Chondrocyte (in vitro differentiated cells): ENCODE measurements around the gene RNASEH2C. TPM values are rescaled to one million over a fixed set of nuclear protein-coding genes. Genes with fewer than 3 reads are reported as not detected.
"Not testable (repeated sequence)": the region's sequence is repeated elsewhere in the genome, so short reads cannot be mapped to it uniquely, and the experiment has no call there.

ENCODE experiments used
- DNase-seq: peaks from one replicate; pipeline ENCODE4 v3.0.0; 2021; ENCODE audit warnings: mixed read lengths, low spot score
- H3K27ac Mint-ChIP-seq: one replicate; pipeline ENCODE4 v1.8.0; 2021; ENCODE audit warnings: mild to moderate bottlenecking, moderate library complexity, mixed read lengths; ENCODE audit not compliant: unreplicated experiment
- H3K27me3 Mint-ChIP-seq: 2 replicates; pipeline ENCODE4 v1.8.0; 2021; ENCODE audit warnings: low read depth, mixed read lengths
- H3K36me3 Mint-ChIP-seq: 2 replicates; pipeline ENCODE4 v1.8.0; 2021; ENCODE audit warnings: low read depth, mixed read lengths
- H3K4me1 Mint-ChIP-seq: 2 replicates; pipeline ENCODE4 v1.8.0; 2021; ENCODE audit warnings: low read depth, mild to moderate bottlenecking, mixed read lengths
- H3K4me3 Mint-ChIP-seq: one replicate; pipeline ENCODE4 v1.8.0; 2021; ENCODE audit warnings: mild to moderate bottlenecking, moderate library complexity, mixed read lengths; ENCODE audit not compliant: unreplicated experiment
- H3K9me3 Mint-ChIP-seq: 2 replicates; pipeline ENCODE4 v1.8.0; 2021; ENCODE audit warnings: low read depth, mixed read lengths
- CTCF ChIP-seq: fragments of 200-600 bp; sonication (generic); IDR thresholded peaks from 2 replicates; pipeline ENCODE4 v1.5.0; 2021; ENCODE audit warnings: antibody characterized with exemption, mild to moderate bottlenecking, moderate library complexity
- long read RNA-seq: library from polyadenylated mRNA; stranded (forward); transcript quantifications from one replicate; pipeline ENCODE4 v2.0.0, GENCODE V29; 2021
- total RNA-seq: library from RNA; stranded (reverse); gene quantifications from 3 replicates; pipeline ENCODE4 v1.2.1, GENCODE V29; 2021

RNASEH2C gene
- 39.3 to 56.9 TPM (median 42.7 TPM) in 3 replicates for total RNA-seq
- long read RNA-seq, transcript RNASEH2C-203 (3 exons, 2,798 nt), result minor isoform, 12 of 41 reads
- long read RNA-seq, transcript RNASEH2C-201 (4 exons, 2,794 nt), result major isoform, 25 of 41 reads
- long read RNA-seq, partial matches to known transcripts, result 2 of 41 reads
- long read RNA-seq, other reads (novel, unspliced or antisense), result 1 of 41 reads

- Mint-ChIP-seq H3K4me3 (peak within 1 kb of the TSS; percentile 95), H3K27ac (peak within 1 kb of the TSS; percentile 88), H3K36me3 (peaks cover 16% of the 10 kb centered on the region), H3K27me3 (no peaks in the 10 kb centered on the region), H3K9me3 (no peaks in the 10 kb centered on the region), H3K4me1 (peaks cover 18% of the 10 kb centered on the region)
- peak; percentile 8 for TF ChIP-seq CTCF
- DNase-seq, result no peak
Measured at GRCh38 chr11:65720211-65720934, at the start of gene RNASEH2C. Gene RNASEH2C (minus strand): TSS chr11:65720798. CDS start chr11:65720758, 40 bp downstream.

- DNase-seq, H3K27me3 Mint-ChIP-seq, H3K4me3 Mint-ChIP-seq, H3K27ac Mint-ChIP-seq, H3K9me3 Mint-ChIP-seq, H3K4me1 Mint-ChIP-seq, H3K36me3 Mint-ChIP-seq: not testable (repeated sequence)
Measured at GRCh38 chr11:65767806-65768205, 47.2 kb upstream of the RNASEH2C start.

GRCh38 chr11:65767406-65767805 lies 46.8 kb upstream of the RNASEH2C start:
- H3K9me3 Mint-ChIP-seq, result no peaks in the 10 kb centered on the region
- TF ChIP-seq CTCF, result no peak
- H3K36me3 Mint-ChIP-seq, result no peaks in the 10 kb centered on the region
- H3K4me1 Mint-ChIP-seq, result peaks cover 3% of the 10 kb centered on the region
- H3K4me3 Mint-ChIP-seq, result no peak overlapping the region
- no peak overlapping the region for H3K27ac Mint-ChIP-seq
- no peaks in the 10 kb centered on the region for H3K27me3 Mint-ChIP-seq
- no peak for DNase-seq

- no peaks in the 10 kb centered on the region for H3K36me3 Mint-ChIP-seq
- no peak overlapping the region for H3K27ac Mint-ChIP-seq
- no peak for TF ChIP-seq CTCF
- H3K27me3 Mint-ChIP-seq, result no peaks in the 10 kb centered on the region
- no peak overlapping the region for H3K4me3 Mint-ChIP-seq
- H3K9me3 Mint-ChIP-seq, result no peaks in the 10 kb centered on the region
- peaks cover 3% of the 10 kb centered on the region for H3K4me1 Mint-ChIP-seq
- no peak for DNase-seq
Measured at GRCh38 chr11:65766535-65766934, 45.9 kb upstream of the RNASEH2C start.

GRCh38 chr11:65764434-65764833 lies 43.8 kb upstream of the RNASEH2C start:
- Mint-ChIP-seq H3K36me3 (no peaks in the 10 kb centered on the region), H3K4me1 (peaks cover 3% of the 10 kb centered on the region), H3K9me3 (peaks cover under 1% of the 10 kb centered on the region), H3K4me3 (no peak overlapping the region), H3K27ac (no peak overlapping the region), H3K27me3 (no peaks in the 10 kb centered on the region)
- no peak for TF ChIP-seq CTCF
- no peak for DNase-seq

- not testable (repeated sequence) for H3K4me1 Mint-ChIP-seq, H3K36me3 Mint-ChIP-seq, H3K9me3 Mint-ChIP-seq, H3K4me3 Mint-ChIP-seq, DNase-seq, H3K27ac Mint-ChIP-seq, H3K27me3 Mint-ChIP-seq
Measured at GRCh38 chr11:65762816-65763215, 42.2 kb upstream of the RNASEH2C start.

- not testable (repeated sequence) for H3K4me1 Mint-ChIP-seq, H3K27me3 Mint-ChIP-seq, H3K4me3 Mint-ChIP-seq, H3K36me3 Mint-ChIP-seq, H3K27ac Mint-ChIP-seq, H3K9me3 Mint-ChIP-seq, DNase-seq
Measured at GRCh38 chr11:65762169-65762568, 41.6 kb upstream of the RNASEH2C start.
